ENCODE data around the gene ROBO1.
A peak's percentile ranks its signal among the peaks of the same experiment; 100 is the strongest.

ROBO1 gene

GRCh38 chr3:78825118-78825857, 942.5 kb downstream of the ROBO1 start:
- DNase-seq = no peak

DNA sequence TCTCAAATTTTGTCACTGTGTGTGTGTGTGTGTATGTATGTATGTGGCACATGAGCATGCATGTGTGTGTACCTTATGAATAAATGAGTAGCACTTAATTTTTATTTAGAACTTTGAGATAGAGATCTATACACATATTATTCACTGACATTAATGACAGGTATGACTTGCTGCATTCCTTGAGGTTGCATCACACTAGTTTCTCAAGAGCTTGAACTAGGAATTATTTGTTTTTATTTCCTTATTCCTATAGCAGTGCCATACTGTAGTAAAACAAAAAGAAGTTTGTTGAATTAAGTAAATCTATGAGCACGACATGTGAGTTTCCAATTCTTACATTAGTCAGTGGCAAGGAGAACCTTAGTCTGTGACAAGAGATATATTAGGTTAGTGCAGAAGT, 943.9 kb downstream of the ROBO1 start:
- DNase-seq = no peak

DNA sequence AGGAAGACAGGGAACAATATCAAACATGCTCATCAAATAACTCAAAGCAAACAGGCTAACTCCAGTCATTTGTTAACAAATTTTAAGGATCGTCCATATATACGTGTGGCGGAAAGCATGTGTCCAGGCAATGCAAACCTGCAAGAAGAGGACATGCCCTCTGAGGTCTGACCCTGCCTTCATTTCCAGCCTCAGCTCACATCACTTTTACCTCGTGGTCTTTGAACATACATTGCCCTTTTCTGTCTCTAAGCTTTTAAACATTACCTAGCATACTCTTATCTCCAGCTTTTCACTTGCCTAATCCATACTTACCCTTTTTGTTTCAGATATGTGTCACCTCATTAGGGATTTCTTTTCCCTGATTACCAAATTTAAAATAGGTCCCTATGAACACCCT, 944.4 kb downstream of the ROBO1 start:
- no peak for DNase-seq

GRCh38 chr3:78822726-78823125, 945.1 kb downstream of the ROBO1 start:
- DNase-seq = peak in 1 of 2 experiments; percentile 0

DNA sequence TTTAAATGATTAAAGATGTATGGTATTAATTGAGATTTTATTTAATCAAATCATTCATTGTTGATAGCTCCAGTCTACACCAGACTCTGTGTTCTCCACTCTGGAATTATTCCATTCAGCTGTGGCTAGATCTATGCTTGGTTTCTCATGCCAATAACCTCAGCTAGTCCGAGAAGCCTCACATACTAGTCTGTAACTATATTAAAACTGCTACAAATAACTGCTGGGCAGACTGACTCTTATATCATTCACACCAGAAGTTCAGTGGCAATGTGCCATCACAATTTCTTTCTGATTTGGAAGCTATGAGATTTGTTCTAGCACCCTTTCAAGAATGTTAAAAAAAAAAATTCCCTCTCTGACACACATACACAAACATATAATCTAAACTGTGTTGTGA, 947.3 kb downstream of the ROBO1 start:
- no peak for DNase-seq

GRCh38 chr3:78818161-78818985, 949.4 kb downstream of the ROBO1 start:
- no peak for DNase-seq

GRCh38 chr3:78814893-78815562, 952.8 kb downstream of the ROBO1 start:
- DNase-seq = no peak

- DNase-seq = no peak
Measured at GRCh38 chr3:78812166-78812565, 955.6 kb downstream of the ROBO1 start.

- no peak for DNase-seq
Measured at GRCh38 chr3:78809966-78810365, 957.8 kb downstream of the ROBO1 start.

- DNase-seq = no peak
Measured at GRCh38 chr3:78804251-78805037, 963.4 kb downstream of the ROBO1 start.

- no peak for DNase-seq
Measured at GRCh38 chr3:78802562-78802930, 965.3 kb downstream of the ROBO1 start.

DNA sequence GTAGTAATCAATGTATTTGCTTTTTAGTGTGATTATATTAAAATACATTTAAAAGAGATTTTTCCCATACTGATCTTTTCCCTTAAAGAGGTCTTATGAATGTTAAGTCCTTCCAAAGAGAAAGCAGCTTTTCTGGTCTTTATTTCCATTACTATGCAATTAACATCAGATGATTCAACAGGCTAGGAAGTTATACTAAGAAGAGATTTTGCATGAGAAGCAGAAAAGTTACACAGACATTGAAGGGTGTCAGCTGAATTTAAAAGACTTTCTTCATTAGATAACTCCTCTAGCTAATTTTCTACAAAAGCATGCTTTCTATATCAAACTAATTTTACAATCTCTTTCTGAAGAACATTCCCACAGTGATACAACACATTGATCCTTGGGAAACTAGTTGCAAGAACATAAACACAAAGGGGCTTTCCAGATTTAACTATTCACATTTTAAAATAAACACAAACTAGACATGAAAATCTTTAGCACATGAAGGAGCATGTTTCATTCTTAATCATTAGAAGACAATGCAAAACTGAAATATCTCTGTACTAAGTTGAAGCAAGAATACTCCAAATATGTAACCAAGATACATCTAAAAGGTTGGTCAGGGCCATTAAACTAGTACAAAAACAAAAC, 965.8 kb downstream of the ROBO1 start:
- DNase-seq = no peak

- no peak for DNase-seq
Measured at GRCh38 chr3:78799681-78800080, 968.1 kb downstream of the ROBO1 start.

- no peak for DNase-seq
Measured at GRCh38 chr3:78798266-78798832, 969.4 kb downstream of the ROBO1 start.

- no peak for DNase-seq
Measured at GRCh38 chr3:78794431-78794830, 973.4 kb downstream of the ROBO1 start.

DNA sequence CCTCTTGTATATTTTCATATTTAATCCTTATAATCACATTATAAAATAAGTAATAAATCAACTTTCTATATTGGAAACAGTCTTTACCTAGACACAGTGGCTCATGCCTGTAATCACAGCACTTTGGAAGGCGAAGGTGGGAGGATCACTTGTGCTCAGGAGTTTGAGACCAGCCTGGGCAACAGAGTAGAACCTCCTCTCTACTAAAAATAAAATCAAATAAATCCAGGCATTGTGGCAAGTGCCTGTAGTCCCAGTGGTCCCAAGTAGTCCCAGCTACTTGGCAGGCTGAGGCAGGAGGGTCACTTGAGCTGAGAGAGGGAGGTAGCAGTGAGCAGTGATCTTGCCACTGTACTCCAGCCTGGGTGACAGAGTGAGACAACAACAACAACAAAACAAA, 975.1 kb downstream of the ROBO1 start:
- no peak for DNase-seq

DNA sequence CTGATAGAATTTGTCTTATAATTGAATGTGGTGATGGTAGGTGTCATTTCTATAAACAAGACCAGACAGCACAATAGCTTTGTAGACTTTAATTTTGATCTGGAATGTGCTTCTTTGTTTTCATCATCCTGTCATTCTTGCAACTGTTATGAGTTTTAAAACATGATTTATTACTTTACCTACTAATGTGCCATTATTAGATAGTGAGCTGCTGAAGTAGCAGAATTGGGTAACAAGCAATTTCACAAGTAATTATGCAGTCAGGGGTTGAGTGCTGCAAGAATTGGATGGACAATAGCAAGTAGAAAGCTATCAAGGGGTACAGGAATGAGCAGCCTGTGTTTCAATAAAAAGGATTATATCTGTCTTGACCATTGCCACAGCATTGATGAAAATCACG, 975.6 kb downstream of the ROBO1 start:
- no peak for DNase-seq

DNA sequence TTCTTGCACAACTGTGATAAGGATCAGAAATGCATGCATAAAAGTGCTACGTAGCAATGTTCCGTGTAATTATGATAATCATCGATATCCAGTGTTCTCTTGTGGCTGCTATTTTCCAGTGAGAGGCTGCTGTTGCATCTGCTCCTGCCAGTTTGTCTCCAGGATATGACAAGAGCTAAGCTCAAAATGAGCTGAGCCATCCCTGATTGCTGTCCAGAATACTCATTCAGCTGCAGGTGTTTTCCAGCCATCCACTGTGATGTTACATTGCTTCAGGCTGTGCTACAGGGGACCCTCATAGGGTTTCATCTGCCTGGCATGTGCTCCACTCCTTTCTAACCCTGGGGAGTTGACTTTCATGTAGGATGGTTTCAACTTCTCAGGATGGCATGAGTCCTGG, 976.0 kb downstream of the ROBO1 start:
- DNase-seq = peak in 1 of 2 experiments; percentile 0

DNA sequence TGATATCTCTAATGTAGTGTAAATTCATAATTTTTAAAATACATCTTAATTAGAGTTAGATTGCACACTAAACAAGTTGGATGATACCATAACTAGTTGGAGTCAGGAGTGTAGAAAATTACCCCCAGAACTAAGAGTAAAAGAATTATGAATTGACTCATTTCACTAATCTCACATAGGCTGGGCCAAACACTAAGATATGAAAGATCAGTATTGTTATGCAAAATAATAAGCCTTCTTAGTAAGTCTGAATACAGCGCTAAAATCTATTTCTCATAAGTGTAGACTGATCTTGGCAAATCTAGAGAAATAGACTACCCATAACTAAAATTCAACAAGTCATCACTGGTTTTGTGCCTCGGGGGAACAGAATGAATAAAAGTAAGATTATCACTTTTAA, 979.0 kb downstream of the ROBO1 start:
- no peak for DNase-seq

GRCh38 chr3:78785004-78785403, 982.8 kb downstream of the ROBO1 start:
- no peak for DNase-seq

DNA sequence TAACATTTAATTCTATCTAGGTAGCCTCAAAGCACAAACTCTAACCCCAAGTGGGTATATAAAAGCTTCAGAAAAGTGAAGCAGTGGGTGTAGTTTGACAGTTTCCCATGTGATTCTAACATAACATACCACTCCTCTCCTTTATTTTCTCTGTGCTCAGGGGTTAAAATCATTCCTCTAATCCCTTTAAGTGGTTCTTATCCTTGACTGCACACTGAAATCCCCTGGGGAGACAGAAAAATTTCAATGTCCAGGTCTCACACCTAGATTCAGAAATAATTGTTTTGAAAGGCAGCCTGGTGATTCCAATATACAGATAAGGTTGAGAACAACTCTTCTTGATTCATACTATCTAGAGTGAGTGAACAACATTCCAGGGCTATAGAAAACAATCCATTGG, 986.4 kb downstream of the ROBO1 start:
- DNase-seq = no peak
